A549 (cell line): ENCODE results near the gene ZNRD2. TPM values are rescaled to one million over a fixed set of nuclear protein-coding genes. Genes with fewer than 3 reads are reported as not detected.

Experiments used
- ATAC-seq, 2 experiments: fragments of 200-7000 bp in 1 of 2; fragments of >200 bp in 1 of 2; cut with Nextera tagmentation in 1 of 2; cut with Tn5 transposase in 1 of 2; 3 replicates each; pipeline versions ENCODE4 v1.8.0 to v1.9.1; 2018 to 2020; ENCODE audit warnings: mild to moderate bottlenecking in 1 of 2, moderate library complexity in 1 of 2
- CTCF ChIA-PET: fragments of 300-600 bp; sonication (Branson Sonifier 250); formaldehyde crosslinking; extraction: SDS; loops from one replicate; lab custom pipeline; 2021; ENCODE audit warnings: antibody characterized with exemption, inconsistent platforms; lab: Yijun Ruan, JAX
- POLR2A ChIA-PET: fragments of 350-600 bp; formaldehyde crosslinking; extraction: SDS; loops from one replicate; lab custom pipeline; 2021; ENCODE audit warnings: antibody characterized with exemption, inconsistent platforms; lab: Yijun Ruan, JAX
- DNase-seq, 2 experiments: peaks; one replicate each; pipeline versions ENCODE4 v3.0.0 to v3.0.0-alpha.2; 2011 to 2016; ENCODE audit warnings: low read depth in 1 of 2, low spot score in 1 of 2
- FAIRE-seq: peaks from 2 replicates; lab custom pipeline; 2011; peaks lifted over from hg19 to GRCh38; lab: Jason Lieb, UNC
- H3K27ac ChIP-seq, 2 experiments: fragments of >200 bp; sonication (Bioruptor Twin); formaldehyde crosslinking; 3 replicates each; pipeline ENCODE4 v1.5.1; 2016 to 2017
- H3K4me1 ChIP-seq: fragments of >200 bp; sonication (Bioruptor Twin); formaldehyde crosslinking; 3 replicates; pipeline ENCODE4 v1.6.1; 2016
- H3K4me2 ChIP-seq: fragments of >200 bp; sonication (Bioruptor Twin); formaldehyde crosslinking; 3 replicates; pipeline ENCODE4 v1.6.1; 2016
- H3K4me3 ChIP-seq: fragments of >200 bp; sonication (Bioruptor Twin); formaldehyde crosslinking; 3 replicates; pipeline ENCODE4 v1.5.1; 2016
- H3K9me3 ChIP-seq: fragments of >200 bp; sonication (Bioruptor Twin); formaldehyde crosslinking; 3 replicates; pipeline ENCODE4 v1.6.1; 2016
- CEBPB ChIP-seq, 2 experiments: fragments of >200 bp in 1 of 2; sonication (Bioruptor Twin) in 1 of 2; formaldehyde crosslinking in 1 of 2; IDR thresholded peaks; 2 replicates each; pipeline ENCODE4 v1.6.1; 2012 to 2016
- CHD2 ChIP-seq: fragments of 150-350 bp; IDR thresholded peaks from 2 replicates; pipeline ENCODE4 v1.6.1; 2014; ENCODE audit warnings: low read length; ENCODE audit not compliant: partially characterized antibody
- JUN ChIP-seq, 2 experiments: fragments of >200 bp; sonication (Bioruptor Twin); formaldehyde crosslinking; IDR thresholded peaks; 2 replicates in 1 of 2; 3 replicates in 1 of 2; pipeline ENCODE4 v1.6.1; 2016 to 2017
- NFE2L2 ChIP-seq: fragments of 150-350 bp; conservative IDR thresholded peaks from 2 replicates; pipeline ENCODE4 v1.6.1; 2014; ENCODE audit warnings: low read length
- NPAS2 ChIP-seq: fragments of 250-450 bp; sonication (Bioruptor Pico); IDR thresholded peaks from 2 replicates; pipeline ENCODE4 v1.8.0; 2022; ENCODE audit warnings: mild to moderate bottlenecking, moderate library complexity, borderline replicate concordance
- PBX3 ChIP-seq: IDR thresholded peaks from 2 replicates; pipeline ENCODE4 v1.6.1; 2012
- PHF8 ChIP-seq: fragments of 200-600 bp; sonication (generic); IDR thresholded peaks from 2 replicates; pipeline ENCODE4 v1.6.1; 2016; ENCODE audit warnings: low read depth, mild to moderate bottlenecking, antibody characterized with exemption, moderate library complexity, borderline replicate concordance
- POLR2A ChIP-seq: IDR thresholded peaks from 2 replicates; pipeline ENCODE4 v1.6.1; 2012; ENCODE audit warnings: mild to moderate bottlenecking, low read length
- POLR2AphosphoS2 ChIP-seq: conservative IDR thresholded peaks from 2 replicates; pipeline ENCODE4 v1.6.1; 2012; ENCODE audit warnings: low read length, improper control_type of control experiment, inconsistent platforms
- RAD21 ChIP-seq, 2 experiments: fragments of >200 bp in 1 of 2; sonication (Bioruptor Twin) in 1 of 2; formaldehyde crosslinking in 1 of 2; IDR thresholded peaks in 1 of 2; conservative IDR thresholded peaks in 1 of 2; 2 replicates in 1 of 2; 3 replicates in 1 of 2; pipeline ENCODE4 v1.6.1; 2012 to 2018; ENCODE audit warnings: inconsistent platforms in 1 of 2
- RCOR1 ChIP-seq: fragments of 150-350 bp; IDR thresholded peaks from 2 replicates; pipeline ENCODE4 v1.6.1; 2014; ENCODE audit warnings: antibody characterized with exemption, low read length, low read depth
- RFX5 ChIP-seq: fragments of 450-650 bp; IDR thresholded peaks from 2 replicates; pipeline ENCODE4 v1.7.1; 2014; ENCODE audit warnings: antibody characterized with exemption, mild to moderate bottlenecking, moderate library complexity
- SREBF2 ChIP-seq: fragments of 450-650 bp; IDR thresholded peaks from 2 replicates; pipeline ENCODE4 v1.6.1; 2014; ENCODE audit warnings: mild to moderate bottlenecking, moderate library complexity
- WGBS: methylation state at CpG from one replicate; pipeline ENCODE4 v1.1.6; 2017; ENCODE audit errors: missing lambda C conversion rate; 5-methylcytosine and 5-hydroxymethylcytosine counted together
- polyA plus RNA-seq, 4 experiments: library from polyadenylated mRNA; depleted of rRNA in 3 of 4; stranded (reverse); fragments of >200 nt; fragmentation: RNase III in 1 of 4; extraction: RNeasy Plus Mini Kit Qiagen cat#74134 plus additional on column Dnase treatment in 1 of 4; gene quantifications; 2 replicates in 3 of 4; 3 replicates in 1 of 4; pipeline ENCODE4 v1.2.3, GENCODE V29; 2011 to 2017
- TF ChIP-seq, protein P1 (sequence below): fragments of >200 bp; sonication (Bioruptor Twin); formaldehyde crosslinking; IDR thresholded peaks from 2 replicates; pipeline ENCODE4 v1.6.1; 2016
- TF ChIP-seq, protein P2 (sequence below): fragments of 250-450 bp; sonication (Bioruptor Pico); IDR thresholded peaks from 2 replicates; pipeline ENCODE4 v1.5.0; 2020; ENCODE audit warnings: low read depth, mild to moderate bottlenecking, moderate library complexity

ZNRD2 gene
- polyA plus RNA-seq, 2 of the 4 experiments (the other 2 are of a cell fraction), result 28.2 to 66.1 TPM

DNA sequence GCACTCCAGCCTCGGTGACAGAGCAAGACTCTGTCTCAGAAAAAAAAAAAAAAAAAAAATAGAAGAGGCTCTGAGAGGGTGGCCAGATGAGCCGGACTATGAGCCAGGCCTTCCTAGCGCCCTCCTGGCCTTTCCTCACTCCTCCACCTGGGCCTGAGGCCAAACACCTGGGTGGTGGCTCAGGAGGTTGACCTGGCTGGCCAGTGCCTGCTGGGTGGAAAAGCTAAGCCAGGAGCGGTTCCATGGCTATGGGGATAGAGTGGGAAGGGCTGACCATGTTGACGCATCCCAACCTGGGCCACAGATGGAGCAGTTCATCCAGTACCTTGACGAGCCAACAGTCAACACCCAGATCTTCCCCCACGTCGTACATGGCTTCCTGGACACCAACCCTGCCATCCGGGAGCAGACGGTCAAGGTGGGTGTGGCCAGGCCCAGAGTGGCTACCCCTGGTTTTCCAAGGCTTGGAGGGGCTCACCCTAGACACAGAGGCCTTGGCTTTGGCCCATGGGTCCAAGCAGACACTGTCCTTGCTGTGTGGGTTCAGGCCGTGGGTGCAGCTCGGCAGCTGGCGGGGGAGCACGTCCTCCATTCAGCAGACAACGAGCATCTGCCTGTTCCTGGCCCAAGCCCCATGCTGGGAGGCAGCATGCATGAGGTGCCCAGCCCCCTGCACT, 37.8 kb upstream of the ZNRD2 start (continued):
- TF ChIP-seq CEBPB (IDR thresholded peaks at IDR 0.05), result no peak

GRCh38 chr11:65535102-65535501, 35.2 kb upstream of the ZNRD2 start:
- FAIRE-seq, result no peak
- Histone ChIP-seq H3K4me2 (no peak overlapping the region), H3K4me3 (no peak overlapping the region), H3K9me3 (no peaks in the 10 kb centered on the region), H3K27ac (no peak overlapping the region)
- CTCF ChIA-PET, result interaction anchor here (2.6 to 15.3 kb wide), 3 partner anchors 17 to 59 kb away, joined by 11 to 393 read pairs (median 14); partner anchors contain the start of genes FAM89B, LTBP3 and ZNRD2
- POLR2A ChIA-PET, result interaction anchor here (1.0 kb wide), 1 partner anchor 27 kb away, joined by 3 read pairs; no protein-coding TSS in a partner anchor
- no peak for DNase-seq
- peak in 1 of 2 experiments; percentile 3; a peak in 3 of 6 replicates for ATAC-seq
- 94% methylated on average over 9 of the region's 9 CpGs for WGBS
- no peak for TF ChIP-seq POLR2A
- no peak for TF ChIP-seq RAD21 (conservative IDR thresholded peaks at IDR 0.05 in 1 of 2, IDR thresholded peaks at IDR 0.05 in 1 of 2)
- TF ChIP-seq, protein P1, sequence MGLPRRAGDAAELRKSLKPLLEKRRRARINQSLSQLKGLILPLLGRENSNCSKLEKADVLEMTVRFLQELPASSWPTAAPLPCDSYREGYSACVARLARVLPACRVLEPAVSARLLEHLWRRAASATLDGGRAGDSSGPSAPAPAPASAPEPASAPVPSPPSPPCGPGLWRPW, result no peak
- no peak for TF ChIP-seq RCOR1
- no peak for TF ChIP-seq POLR2AphosphoS2
- TF ChIP-seq PHF8, result no peak
- no peak for TF ChIP-seq NFE2L2
- TF ChIP-seq JUN (IDR thresholded peaks at IDR 0.05), result 0 out of 5 replicates have a peak, but pooled peaks of 1 of the 2 experiments have one; percentile 15
- TF ChIP-seq, all 56 proteins: peak for 1
- peaks cover 2% of the 10 kb centered on the region; the same call in 1 of the 3 replicates for H3K4me1 ChIP-seq

DNA sequence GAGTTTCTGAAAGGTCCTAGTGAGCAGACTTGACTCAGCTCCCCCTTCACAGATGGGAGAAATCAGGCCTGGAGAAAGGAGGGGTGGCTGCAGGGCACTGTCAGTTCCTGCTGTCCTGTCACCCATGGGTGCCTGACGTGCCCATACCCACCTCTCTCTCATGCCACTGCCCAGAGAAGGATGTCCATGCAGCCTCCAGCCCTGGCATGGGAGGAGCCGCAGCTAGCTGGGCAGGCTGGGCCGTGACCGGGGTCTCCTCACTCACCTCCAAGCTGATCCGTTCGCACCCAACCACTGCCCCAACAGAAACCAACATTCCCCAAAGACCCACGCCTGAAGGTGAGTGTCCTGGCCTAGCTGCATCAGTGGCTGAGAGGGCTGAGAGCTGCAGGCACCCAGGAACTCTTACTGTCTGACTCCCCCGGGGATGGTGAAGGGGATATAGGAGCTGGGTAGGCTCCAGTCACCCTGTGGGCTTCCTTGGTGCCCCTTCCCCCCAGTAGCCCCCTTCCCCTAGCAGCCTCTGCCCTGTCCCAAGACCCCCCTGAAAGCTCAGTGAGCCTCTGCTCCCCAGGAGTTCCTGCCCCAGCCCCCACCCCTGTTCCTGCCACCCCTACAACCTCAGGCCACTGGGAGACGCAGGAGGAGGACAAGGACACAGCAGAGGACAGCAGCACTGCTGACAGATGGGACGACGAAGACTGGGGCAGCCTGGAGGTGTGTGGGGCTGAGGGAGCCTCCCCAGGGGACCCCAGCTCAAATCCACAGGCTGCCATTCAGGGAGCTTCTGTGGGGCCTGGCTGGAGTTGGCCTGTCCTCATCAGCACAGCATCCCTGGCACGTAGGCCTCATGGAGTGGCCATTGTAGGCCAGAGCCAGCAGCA, 33.6 kb upstream of the ZNRD2 start:
- FAIRE-seq (no peak), ATAC-seq (no peak), DNase-seq (no peak)
- Histone ChIP-seq H3K4me1 (peaks cover 10% of the 10 kb centered on the region), H3K27ac (no peak overlapping the region), H3K9me3 (no peaks in the 10 kb centered on the region), H3K4me3 (no peak overlapping the region), H3K4me2 (no peak overlapping the region)
- ChIA-PET CTCF (interaction anchor here (0.5 to 15.3 kb wide), 8 partner anchors 10 to 1092 kb away, joined by 3 to 393 read pairs (median 4); partner anchors contain the start of genes FAM89B, LTBP3 and ZNRD2), POLR2A (interaction anchor here (0.6 to 1.3 kb wide), 3 partner anchors 10 to 58 kb away, joined by 3 read pairs; no protein-coding TSS in a partner anchor)
- TF ChIP-seq PBX3 (0 out of 2 replicates have a peak, but pooled peaks have one; percentile 13), JUN (IDR thresholded peaks at IDR 0.05) (peak in 1 of 2 experiments; percentile 31; a peak in 1 of 5 replicates), SREBF2 (no peak)
- WGBS, result 88% methylated on average over 11 of the region's 12 CpGs

DNA sequence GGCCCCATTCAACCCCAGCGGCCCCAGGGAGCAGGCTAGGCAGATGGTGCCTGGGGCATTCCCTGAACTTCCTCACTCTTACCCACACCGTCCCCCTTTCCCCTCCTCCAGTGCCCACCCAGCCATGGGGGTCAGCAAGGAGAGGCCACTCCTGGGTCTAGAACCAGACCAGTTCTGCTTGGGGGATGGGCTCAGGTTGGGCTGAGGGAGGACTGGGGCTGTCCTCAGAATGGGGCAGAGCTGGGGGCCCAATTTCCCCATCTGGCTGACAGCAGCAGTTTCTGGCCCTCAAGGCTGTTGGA, 33.0 kb upstream of the ZNRD2 start:
- no peak overlapping the region for H3K4me3 ChIP-seq
- no peak for FAIRE-seq
- no peak for ATAC-seq
- H3K27ac ChIP-seq, result no peak overlapping the region
- H3K4me1 ChIP-seq, result peaks cover 10% of the 10 kb centered on the region
- TF ChIP-seq, protein P2, sequence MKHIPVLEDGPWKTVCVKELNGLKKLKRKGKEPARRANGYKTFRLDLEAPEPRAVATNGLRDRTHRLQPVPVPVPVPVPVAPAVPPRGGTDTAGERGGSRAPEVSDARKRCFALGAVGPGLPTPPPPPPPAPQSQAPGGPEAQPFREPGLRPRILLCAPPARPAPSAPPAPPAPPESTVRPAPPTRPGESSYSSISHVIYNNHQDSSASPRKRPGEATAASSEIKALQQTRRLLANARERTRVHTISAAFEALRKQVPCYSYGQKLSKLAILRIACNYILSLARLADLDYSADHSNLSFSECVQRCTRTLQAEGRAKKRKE, result no peak
- TF ChIP-seq CHD2 (no peak), PBX3 (0 out of 2 replicates have a peak, but pooled peaks have one; percentile 2), JUN (IDR thresholded peaks at IDR 0.05) (peak in 1 of 2 experiments; percentile 38; a peak in 1 of 5 replicates), RCOR1 (no peak), RFX5 (no peak), NPAS2 (CRISPR knock-in tag) (no peak)
- no peaks in the 10 kb centered on the region for H3K9me3 ChIP-seq
- WGBS, result 100% methylated on average over 2 of the region's 2 CpGs
- CTCF ChIA-PET, result interaction anchor here (0.5 to 15.3 kb wide), 11 partner anchors 6 to 1093 kb away, joined by 3 to 393 read pairs (median 4); partner anchors contain the start of genes FAM89B, LTBP3 and ZNRD2
- H3K4me2 ChIP-seq, result no peak overlapping the region
- DNase-seq, result no peak
- POLR2A ChIA-PET, result interaction anchor here (1.3 kb wide), 1 partner anchor 57 kb away, joined by 3 read pairs; no protein-coding TSS in a partner anchor
